Uterus (tissue), 4 donors: Measurements from ENCODE around the gene ISL2. TPM values are rescaled to one million over a fixed set of nuclear protein-coding genes. Genes with fewer than 3 reads are reported as not detected.

ENCODE experiments used
- DNase-seq, 2 donors: peaks; one replicate each; pipeline ENCODE4 v3.0.0-alpha.2; 2019 to 2020
- H3K27ac ChIP-seq, 2 donors: fragments of 200-600 bp; sonication (generic); 1 replicate in 1 of 2; 2 replicates in 1 of 2; pipeline ENCODE4 v1.5.1; 2016 to 2018
- H3K27me3 ChIP-seq, 2 donors: fragments of 200-600 bp; sonication (generic); one replicate each; pipeline ENCODE4 v1.5.1; 2018 to 2019; ENCODE audit warnings: control low read depth in 1 of 2
- H3K36me3 ChIP-seq, 2 donors: fragments of 200-600 bp; sonication (generic); one replicate each; pipeline ENCODE4 v1.5.1; 2019; ENCODE audit warnings: control low read depth in 1 of 2
- H3K4me1 ChIP-seq, 2 donors: fragments of 200-600 bp; sonication (generic); one replicate each; pipeline ENCODE4 v1.5.1; 2018 to 2019; ENCODE audit warnings: control low read depth in 1 of 2
- H3K4me3 ChIP-seq, 2 donors: fragments of 200-600 bp; sonication (generic); 1 replicate in 1 of 2; 2 replicates in 1 of 2; pipeline ENCODE4 v1.5.1; 2018 to 2019; ENCODE audit warnings: mild to moderate bottlenecking in 1 of 2
- H3K9me3 ChIP-seq, 2 donors: fragments of 200-600 bp; sonication (generic); one replicate each; pipeline ENCODE4 v1.5.1; 2019; ENCODE audit warnings: control low read depth in 1 of 2
- CTCF ChIP-seq, 4 experiments: fragments of 200-600 bp in 2 of 4; fragments of 450-650 bp in 2 of 4; sonication (generic) in 2 of 4; IDR thresholded peaks; one replicate each; pipeline ENCODE4 v1.5.1; 2016 to 2019; ENCODE audit warnings: antibody characterized with exemption in 4 of 4, mild to moderate bottlenecking in 2 of 4, moderate library complexity in 1 of 4
- POLR2A ChIP-seq, 2 donors: fragments of 450-650 bp; IDR thresholded peaks; one replicate each; pipeline ENCODE4 v1.6.1; 2016; ENCODE audit warnings: antibody characterized with exemption in 2 of 2, mild to moderate bottlenecking in 1 of 2, moderate library complexity in 1 of 2
- intact Hi-C: fragments of 100-400 bp; cut with DNase I; formaldehyde crosslinking; loops from one replicate; pipeline ENCODE4 v1.15.1; 2023; ENCODE audit warnings: low total_unique reads
- total RNA-seq, 4 donors: library from RNA; depleted of rRNA in 3 of 4; stranded (reverse); fragments of >200 nt in 3 of 4; gene quantifications; one replicate each; pipeline versions ENCODE4 v1.1.0 to v1.2.4, GENCODE V29; 2014 to 2023
- donor health status: DM: yes; HTN: yes; CAD: no.

The ISL2 gene
- total RNA-seq, 4 donors from 2014 or later, result 0.48 TPM; not detected in 3

GRCh38 chr15:76328106-76328696, 8.4 kb upstream of the ISL2 start:
- no peak for DNase-seq
- no peak for TF ChIP-seq CTCF (IDR thresholded peaks at IDR 0.05)
- no peak for TF ChIP-seq POLR2A (IDR thresholded peaks at IDR 0.05)
- no peaks in the 10 kb centered on the region for H3K36me3 ChIP-seq

DNA sequence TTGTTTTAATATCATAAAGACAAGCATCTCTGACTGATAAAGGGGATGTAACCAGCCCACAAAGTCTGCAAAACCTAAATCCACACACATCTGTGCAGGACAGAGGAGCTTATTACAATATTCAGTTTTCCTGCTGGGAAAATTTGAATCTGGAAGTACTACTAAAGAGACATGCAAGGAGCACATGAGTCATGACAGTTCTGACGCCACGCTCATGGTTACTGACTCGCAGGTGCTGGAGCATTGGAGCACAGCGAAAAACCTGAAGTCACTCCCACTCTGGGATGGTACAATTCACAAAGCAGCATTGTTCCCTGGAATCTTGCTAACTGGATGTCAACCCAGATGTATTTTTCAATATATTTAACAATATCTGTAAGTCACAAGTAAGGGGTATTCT, 7.6 kb upstream of the ISL2 start:
- no peaks in the 10 kb centered on the region for H3K4me1 ChIP-seq
- peaks cover 0 to 1% of the 10 kb centered on the region in 2 donors for H3K27me3 ChIP-seq
- H3K4me3 ChIP-seq, result no peak overlapping the region
- H3K9me3 ChIP-seq, result no peaks in the 10 kb centered on the region
- DNase-seq, result no peak
- H3K36me3 ChIP-seq, result no peaks in the 10 kb centered on the region
- no peak for TF ChIP-seq POLR2A (IDR thresholded peaks at IDR 0.05)
- H3K27ac ChIP-seq, result no peak overlapping the region
- intact Hi-C loops, result no loop called here

More at GRCh38 chr15:76328106-76328696, 8.4 kb upstream of the ISL2 start:
- no peak overlapping the region for H3K4me3 ChIP-seq
- no peaks in the 10 kb centered on the region for H3K27me3 ChIP-seq
- no peaks in the 10 kb centered on the region for H3K4me1 ChIP-seq
- no peaks in the 10 kb centered on the region for H3K9me3 ChIP-seq
- intact Hi-C loops, result no loop called here
- no peak overlapping the region for H3K27ac ChIP-seq

DNA sequence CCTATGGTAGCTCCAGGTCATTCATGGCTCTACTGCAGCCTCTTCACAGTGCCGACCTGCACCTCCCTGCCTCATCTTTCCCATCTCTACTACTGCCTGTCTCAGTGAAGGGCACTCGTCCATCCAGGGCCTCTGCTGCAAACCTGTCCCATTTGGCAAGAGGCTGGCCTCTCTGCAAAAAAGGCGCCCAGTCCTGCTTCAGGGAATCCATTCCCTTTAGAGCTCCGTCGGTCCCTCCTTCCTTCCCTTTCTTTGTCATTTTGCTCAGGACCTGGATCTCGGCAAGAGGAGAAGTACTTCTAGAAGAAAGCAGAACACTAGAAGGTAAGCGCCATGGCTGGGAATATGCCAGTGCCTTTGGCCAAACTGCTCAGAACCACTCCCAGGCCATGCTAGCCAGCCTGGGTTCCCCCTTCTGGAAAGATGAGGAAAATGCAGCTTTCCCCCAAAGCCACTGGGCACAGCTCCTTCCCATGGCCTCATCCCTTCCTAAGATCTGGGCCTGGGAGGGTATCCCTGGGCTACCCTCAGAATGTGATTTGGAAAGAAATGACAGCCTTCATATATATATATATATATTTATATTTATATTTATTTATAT, 6.4 kb upstream of the ISL2 start:
- H3K36me3 ChIP-seq, result no peaks in the 10 kb centered on the region
- intact Hi-C loops, result no loop called here
- peaks cover 8 to 13% of the 10 kb centered on the region in 2 donors for H3K27me3 ChIP-seq
- DNase-seq, result no peak
- H3K9me3 ChIP-seq, result no peaks in the 10 kb centered on the region
- TF ChIP-seq POLR2A (IDR thresholded peaks at IDR 0.05) (no peak), CTCF (IDR thresholded peaks at IDR 0.05) (peak; percentile 32 to 55 (median 46))
- no peak overlapping the region for H3K4me3 ChIP-seq
- no peak overlapping the region for H3K27ac ChIP-seq
- H3K4me1 ChIP-seq, result no peaks in the 10 kb centered on the region

DNA sequence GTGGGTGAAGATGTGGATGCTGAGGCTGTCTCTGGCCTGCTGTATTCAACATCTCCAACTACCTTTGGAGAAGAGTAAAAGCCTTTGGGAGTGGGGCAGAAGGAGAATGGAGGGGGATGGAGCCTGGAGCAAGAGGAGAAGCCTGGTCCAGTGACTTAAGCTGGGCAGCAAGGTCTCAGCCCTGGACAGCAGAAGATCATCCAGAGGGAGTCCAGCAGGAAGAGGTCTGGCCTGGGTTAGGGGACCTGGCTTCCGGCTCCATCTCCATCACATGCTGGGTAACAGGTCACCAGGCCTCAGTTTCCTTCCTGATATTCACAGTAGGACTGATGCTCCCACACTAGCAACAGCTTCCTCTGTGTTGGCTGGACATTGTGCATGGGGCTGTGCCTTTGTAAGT, 3.8 kb upstream of the ISL2 start:
- Histone ChIP-seq H3K27me3 (peaks cover 27 to 38% of the 10 kb centered on the region in 2 donors), H3K27ac (no peak overlapping the region), H3K4me1 (peaks cover 0 to 8% of the 10 kb centered on the region in 2 donors), H3K4me3 (no peak overlapping the region), H3K36me3 (no peaks in the 10 kb centered on the region), H3K9me3 (no peaks in the 10 kb centered on the region)
- intact Hi-C loops, result no loop called here
- TF ChIP-seq CTCF (IDR thresholded peaks at IDR 0.05) (no peak), POLR2A (IDR thresholded peaks at IDR 0.05) (no peak)
- DNase-seq, result no peak

DNA sequence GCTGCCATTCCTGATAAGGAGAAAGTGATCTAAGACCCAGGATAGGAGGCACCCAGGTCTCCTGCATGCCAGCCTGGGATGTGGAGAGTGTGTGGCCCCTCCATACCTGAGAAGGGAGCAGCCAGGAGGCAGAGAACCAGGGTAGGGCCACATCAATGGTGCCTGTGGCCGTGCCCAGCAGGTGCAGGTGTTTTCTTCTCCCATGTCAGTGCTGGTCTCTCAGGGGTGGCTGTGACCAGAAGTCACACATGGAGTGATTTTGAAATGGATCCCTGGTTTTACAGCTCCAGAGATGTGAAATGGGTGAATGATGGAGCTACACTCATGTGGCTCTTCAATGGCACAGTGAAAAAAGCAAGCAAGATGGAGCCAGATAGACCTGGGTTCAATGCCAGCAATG, 3.3 kb upstream of the ISL2 start:
- no peak overlapping the region for H3K4me3 ChIP-seq
- TF ChIP-seq POLR2A (IDR thresholded peaks at IDR 0.05) (no peak), CTCF (IDR thresholded peaks at IDR 0.05) (no peak)
- H3K27ac ChIP-seq, result no peak overlapping the region
- H3K9me3 ChIP-seq, result no peaks in the 10 kb centered on the region
- peaks cover 27 to 38% of the 10 kb centered on the region in 2 donors for H3K27me3 ChIP-seq
- no peaks in the 10 kb centered on the region for H3K36me3 ChIP-seq
- no peak for DNase-seq
- intact Hi-C loops, result no loop called here
- peaks cover 0 to 13% of the 10 kb centered on the region in 2 donors for H3K4me1 ChIP-seq
